Kidney epithelial cell (primary cell): ENCODE results near the gene LOXL4. TPM values are rescaled to one million over a fixed set of nuclear protein-coding genes. Genes with fewer than 3 reads are reported as not detected.

ENCODE experiments used
- DNase-seq: peaks from one replicate; pipeline ENCODE4 v3.0.0-alpha.2; 2010; ENCODE audit warnings: low read depth
- H3K27me3 ChIP-seq: 2 replicates; pipeline ENCODE4 v1.6.0; 2011; ENCODE audit warnings: low read length; ENCODE audit not compliant: control insufficient read depth, insufficient read depth
- H3K36me3 ChIP-seq: 2 replicates; pipeline ENCODE4 v1.5.1; 2011; ENCODE audit warnings: low read length; ENCODE audit not compliant: control insufficient read depth, insufficient read depth
- H3K4me3 ChIP-seq: 2 replicates; pipeline ENCODE4 v1.5.1; 2011; ENCODE audit warnings: low read depth, mild to moderate bottlenecking, control low read depth, low read length
- CTCF ChIP-seq: IDR thresholded peaks from 2 replicates; pipeline ENCODE4 v1.5.1; 2011; ENCODE audit warnings: mild to moderate bottlenecking, moderate library complexity, low read length, control low read depth, inconsistent platforms; ENCODE audit not compliant: insufficient read depth, poor library complexity, severe bottlenecking
- total RNA-seq: library from RNA; depleted of rRNA; stranded (reverse); fragments of >200 nt; gene quantifications from 2 replicates; pipeline ENCODE4 v1.2.3, GENCODE V29; 2015

The LOXL4 gene
- total RNA-seq, 1 donor from 2014 or later: 6.1 TPM

- Histone ChIP-seq H3K36me3 (no peaks in the 10 kb centered on the region), H3K4me3 (no peak overlapping the region), H3K27me3 (no peaks in the 10 kb centered on the region)
- DNase-seq: no peak
- no peak for TF ChIP-seq CTCF
Measured at GRCh38 chr10:98201760-98202159, 66.2 kb downstream of the LOXL4 start.

Other genes with a start within 250 kb of the LOXL4 start
- gene CRTAC1, start 237.6 kb downstream of the LOXL4 start, total RNA-seq: 3.2 and 3.3 TPM in 2 replicates
- 10.7 and 12.9 TPM in 2 replicates for gene R3HCC1L, start 133.5 kb downstream of the LOXL4 start, total RNA-seq
- 5.8 and 5.9 TPM in 2 replicates for gene PYROXD2, start 147.0 kb upstream of the LOXL4 start, total RNA-seq
- 64.0 and 75.4 TPM in 2 replicates for gene HPS1, start 178.7 kb upstream of the LOXL4 start, total RNA-seq